SK-N-MC (cell line): ENCODE results near the gene LRRIQ3.
"Not testable (repeated sequence)": the region's sequence is repeated elsewhere in the genome, so short reads cannot be mapped to it uniquely, and the experiment has no call there.

ENCODE experiments used
- DNase-seq: peaks from one replicate; pipeline ENCODE4 v3.0.0-alpha.2; 2011; ENCODE audit warnings: low read depth, low spot score
- H3K27ac ChIP-seq: fragments of 200-600 bp; sonication (generic); 2 replicates; pipeline ENCODE4 v1.5.1; 2016; ENCODE audit warnings: mixed run types
- H3K36me3 ChIP-seq: fragments of 200-600 bp; sonication (generic); 2 replicates; pipeline ENCODE4 v1.6.1; 2017; ENCODE audit warnings: antibody characterized with exemption, low read length, mixed read lengths; ENCODE audit not compliant: insufficient read depth
- H3K4me3 ChIP-seq: fragments of 200-600 bp; sonication (generic); 2 replicates; pipeline ENCODE4 v1.5.1; 2016
- H3K9ac ChIP-seq: fragments of 200-600 bp; sonication (generic); 2 replicates; pipeline ENCODE4 v1.8.0; 2017; ENCODE audit warnings: mixed run types, mixed read lengths; ENCODE audit not compliant: insufficient read length
- H3K9me3 ChIP-seq: fragments of 200-600 bp; sonication (generic); 2 replicates; pipeline ENCODE4 v1.6.1; 2017; ENCODE audit warnings: low read depth, mild to moderate bottlenecking, antibody characterized with exemption, low read length, moderate library complexity, mixed read lengths
- EZH2 ChIP-seq: fragments of 200-600 bp; sonication (generic); IDR thresholded peaks from one replicate; pipeline ENCODE4 v1.6.1; 2017; ENCODE audit warnings: antibody characterized with exemption
- FOXP2 ChIP-seq: optimal IDR thresholded peaks from 2 replicates; pipeline ENCODE3; 2011; ENCODE audit warnings: mild to moderate bottlenecking, moderate library complexity; ENCODE audit not compliant: insufficient read depth; ENCODE audit errors: extremely low read length, control extremely low read depth
- POLR2AphosphoS5 ChIP-seq: IDR thresholded peaks from 2 replicates; pipeline ENCODE4 v1.6.1; 2012; ENCODE audit warnings: mild to moderate bottlenecking, low read depth, low read length, borderline replicate concordance

Gene LRRIQ3

DNA sequence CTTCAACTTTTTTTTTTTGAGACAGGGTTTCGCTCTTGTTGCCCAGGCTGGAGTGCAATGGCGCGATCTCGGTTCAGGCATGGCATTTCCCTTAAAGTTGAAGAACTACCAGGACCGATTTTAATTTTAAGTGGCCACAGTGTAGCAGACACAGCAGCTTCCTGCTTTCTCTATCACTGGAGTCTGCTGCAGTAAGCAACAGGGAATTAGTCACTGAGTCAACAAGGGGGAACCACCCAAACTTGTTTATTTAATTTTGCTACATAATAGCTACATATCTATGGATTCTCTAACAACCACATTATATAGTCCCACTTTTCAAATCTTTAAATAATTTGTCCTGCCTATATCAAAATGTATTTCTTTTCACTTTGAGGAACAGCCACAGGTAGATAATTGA lies 24.7 kb upstream of the LRRIQ3 start:
- Histone ChIP-seq H3K9me3 (no peaks in the 10 kb centered on the region), H3K27ac (no peak overlapping the region), H3K4me3 (no peak overlapping the region), H3K36me3 (no peaks in the 10 kb centered on the region), H3K9ac (no peak overlapping the region)
- TF ChIP-seq EZH2 (no peak), POLR2AphosphoS5 (no peak), FOXP2 (no peak)
- no peak for DNase-seq

- no peaks in the 10 kb centered on the region for H3K36me3 ChIP-seq
- H3K27ac ChIP-seq = no peak overlapping the region
- TF ChIP-seq POLR2AphosphoS5 (no peak), EZH2 (no peak), FOXP2 (no peak)
- H3K9ac ChIP-seq = no peak overlapping the region
- DNase-seq = no peak
- H3K4me3 ChIP-seq = no peak overlapping the region
- no peaks in the 10 kb centered on the region for H3K9me3 ChIP-seq
Measured at GRCh38 chr1:74215229-74215628, 17.3 kb upstream of the LRRIQ3 start.

- no peaks in the 10 kb centered on the region for H3K9me3 ChIP-seq
- no peak overlapping the region for H3K4me3 ChIP-seq
- no peak for TF ChIP-seq EZH2
- no peak overlapping the region for H3K9ac ChIP-seq
- H3K27ac ChIP-seq = no peak overlapping the region
- H3K36me3 ChIP-seq = peaks cover 10% of the 10 kb centered on the region; the same call in 1 of the 2 replicates
- DNase-seq = no peak
Measured at GRCh38 chr1:74205266-74205665, 7.3 kb upstream of the LRRIQ3 start.

GRCh38 chr1:74199504-74199903 lies 1.5 kb upstream of the LRRIQ3 start:
- H3K4me3 ChIP-seq = peak overlapping the region; percentile 85
- no peak for TF ChIP-seq FOXP2
- peaks cover 10% of the 10 kb centered on the region; the same call in 1 of the 2 replicates for H3K36me3 ChIP-seq
- H3K27ac ChIP-seq = no peak overlapping the region
- no peaks in the 10 kb centered on the region for H3K9me3 ChIP-seq
- H3K9ac ChIP-seq = no peak overlapping the region
- DNase-seq = no peak

DNA sequence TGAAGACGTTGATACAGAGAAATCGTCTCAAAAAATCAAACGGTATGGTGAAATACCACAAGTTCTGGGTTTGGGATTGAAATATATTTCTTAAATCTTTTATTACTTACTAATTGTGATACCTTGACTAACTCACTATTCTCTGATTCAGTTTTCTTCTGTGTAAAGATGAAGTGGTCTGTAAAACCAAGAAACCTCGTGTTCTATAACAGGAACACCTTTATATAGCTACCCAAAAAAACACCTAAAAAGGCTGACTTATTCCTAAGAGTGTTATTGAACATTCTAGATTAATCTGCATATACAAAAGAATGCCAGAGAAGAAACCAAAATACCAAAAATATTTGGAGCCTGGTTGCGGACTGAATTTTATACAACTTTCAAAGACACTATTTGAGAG lies 721 bp downstream of the LRRIQ3 start:
- H3K9me3 ChIP-seq = no peaks in the 10 kb centered on the region
- H3K4me3 ChIP-seq = peak overlapping the region; percentile 85
- no peak overlapping the region for H3K27ac ChIP-seq
- no peak for TF ChIP-seq POLR2AphosphoS5
- TF ChIP-seq EZH2 = no peak
- TF ChIP-seq FOXP2 = no peak
- peaks cover 10% of the 10 kb centered on the region; the same call in 1 of the 2 replicates for H3K36me3 ChIP-seq
- DNase-seq = no peak
- peak overlapping the region; percentile 6 for H3K9ac ChIP-seq

GRCh38 chr1:74195339-74195738 lies 2.6 kb downstream of the LRRIQ3 start:
- H3K4me3 ChIP-seq = no peak overlapping the region
- H3K27ac ChIP-seq = no peak overlapping the region
- H3K9me3 ChIP-seq = no peaks in the 10 kb centered on the region
- no peak overlapping the region for H3K9ac ChIP-seq
- no peak for DNase-seq
- TF ChIP-seq POLR2AphosphoS5 = no peak
- TF ChIP-seq FOXP2 = no peak
- no peak for TF ChIP-seq EZH2
- H3K36me3 ChIP-seq = no peaks in the 10 kb centered on the region

DNA sequence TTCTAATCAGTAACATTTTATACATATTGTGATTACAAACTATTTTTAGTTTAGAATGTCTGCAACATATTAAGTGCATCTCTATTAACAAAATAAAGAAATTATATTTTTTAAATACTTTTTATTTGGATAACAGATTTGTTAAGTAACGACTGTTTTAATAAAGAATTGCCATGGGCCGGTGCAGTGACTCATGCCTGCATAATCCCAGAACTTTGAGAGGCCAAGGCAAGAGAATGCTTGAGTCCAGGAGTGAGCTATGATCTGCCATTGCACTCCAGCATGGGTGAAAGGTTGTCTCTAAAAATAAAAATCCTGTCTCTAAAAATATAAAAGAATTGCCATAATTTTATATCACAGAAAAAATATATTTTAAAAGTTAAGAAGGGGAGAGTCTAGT lies 4.1 kb downstream of the LRRIQ3 start:
- Histone ChIP-seq H3K4me3 (no peak overlapping the region), H3K27ac (no peak overlapping the region), H3K9ac (no peak overlapping the region), H3K36me3 (no peaks in the 10 kb centered on the region), H3K9me3 (no peaks in the 10 kb centered on the region)
- DNase-seq = no peak
- TF ChIP-seq POLR2AphosphoS5 (no peak), EZH2 (no peak), FOXP2 (no peak)

DNA sequence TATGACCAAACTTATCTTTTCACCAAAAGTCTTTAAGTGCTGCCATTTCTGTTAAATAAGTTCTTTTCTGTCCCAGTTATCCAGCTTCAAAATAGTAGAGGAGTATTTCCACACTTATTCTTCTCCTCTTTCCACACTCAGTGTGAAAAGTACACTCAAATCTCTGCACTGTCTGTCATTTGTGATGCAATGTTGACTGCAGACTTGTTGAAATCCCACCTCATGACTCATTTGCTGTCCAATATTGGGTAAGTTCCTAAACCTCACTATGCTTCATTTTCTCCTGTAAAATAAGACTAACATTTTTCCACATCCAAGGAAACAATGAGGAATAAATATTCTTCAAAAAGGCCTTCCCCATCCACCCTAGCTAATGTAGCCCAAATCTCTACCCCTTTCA lies 17.5 kb downstream of the LRRIQ3 start:
- Histone ChIP-seq H3K9me3 (no peaks in the 10 kb centered on the region), H3K27ac (no peak overlapping the region), H3K9ac (no peak overlapping the region), H3K36me3 (no peaks in the 10 kb centered on the region), H3K4me3 (no peak overlapping the region)
- no peak for TF ChIP-seq EZH2
- no peak for TF ChIP-seq POLR2AphosphoS5
- no peak for TF ChIP-seq FOXP2
- no peak for DNase-seq

DNA sequence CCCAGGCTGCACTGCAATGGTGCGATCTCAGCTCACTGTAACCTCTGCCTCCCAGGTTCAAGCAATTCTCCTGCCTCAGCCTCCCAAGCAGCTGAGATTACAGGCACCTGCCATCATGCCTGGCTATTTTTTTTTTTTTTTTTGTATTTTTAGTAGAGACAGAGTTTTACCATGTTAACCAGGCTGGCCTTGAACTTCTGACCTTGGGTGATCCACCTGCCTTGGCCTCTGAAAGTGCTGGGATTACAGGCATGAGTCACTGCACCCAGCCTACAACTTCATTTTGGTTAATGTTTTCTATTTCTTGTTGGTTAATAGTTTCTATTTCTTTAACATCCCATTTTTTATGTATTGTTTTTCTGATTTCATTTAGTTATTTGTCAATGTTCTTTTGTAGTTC lies 23.6 kb downstream of the LRRIQ3 start:
- DNase-seq, H3K27ac ChIP-seq: not testable (repeated sequence)

GRCh38 chr1:74162333-74162732 lies 35.6 kb downstream of the LRRIQ3 start:
- TF ChIP-seq EZH2 (no peak), POLR2AphosphoS5 (no peak), FOXP2 (no peak)
- no peaks in the 10 kb centered on the region for H3K36me3 ChIP-seq
- no peak overlapping the region for H3K9ac ChIP-seq
- no peaks in the 10 kb centered on the region for H3K9me3 ChIP-seq
- H3K27ac ChIP-seq = no peak overlapping the region
- no peak for DNase-seq
- no peak overlapping the region for H3K4me3 ChIP-seq

More for the DNA sequence above, 23.6 kb downstream of the LRRIQ3 start:
- not testable (repeated sequence) for H3K4me3 ChIP-seq, H3K9me3 ChIP-seq, H3K36me3 ChIP-seq, H3K9ac ChIP-seq
